Activated CD4-positive, alpha-beta T cell treated with anti-CD3 and anti-CD28 coated beads for 24 hours (primary cell): ENCODE data around the gene ACVR1.

Experiments
- DNase-seq, 2 donors: peaks; one replicate each; pipeline ENCODE4 v3.0.0-alpha.2; 2020; ENCODE audit warnings: low read depth in 2 of 2

The ACVR1 gene

DNA sequence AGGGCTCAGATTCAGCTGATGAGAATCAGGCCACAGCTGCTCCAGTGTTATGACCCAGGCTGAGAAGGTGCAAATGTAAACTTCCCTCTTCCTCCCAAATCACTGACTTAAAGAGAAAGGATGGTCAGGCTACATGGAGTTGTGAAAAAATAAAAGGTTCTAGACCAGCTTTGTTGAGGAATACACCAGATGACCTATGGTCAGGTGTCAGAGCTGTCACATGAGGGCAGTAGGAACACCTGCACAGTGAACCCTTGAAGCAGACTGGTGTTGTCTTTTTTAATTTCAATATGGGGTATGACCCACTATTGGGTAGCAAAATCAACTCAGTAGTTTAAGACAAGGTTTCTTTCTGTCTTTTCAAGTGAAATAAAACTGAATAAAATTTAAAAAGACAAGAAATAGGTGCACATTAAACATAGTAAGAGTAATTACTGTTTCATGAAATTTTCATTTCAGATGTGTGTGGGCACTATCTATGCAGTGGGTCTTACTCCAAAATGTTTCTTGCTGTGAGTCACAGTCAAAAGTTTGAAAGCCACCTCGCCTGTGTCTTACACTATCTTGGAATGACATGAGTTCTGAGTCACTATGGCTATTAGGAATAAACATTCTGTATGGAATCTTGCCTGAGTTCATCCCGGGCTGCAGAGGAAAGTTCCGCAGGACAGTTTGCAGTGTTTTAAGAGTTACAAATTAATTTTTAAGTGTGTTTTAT is 83.6 kb downstream of the ACVR1 start:
- no peak for DNase-seq

DNA sequence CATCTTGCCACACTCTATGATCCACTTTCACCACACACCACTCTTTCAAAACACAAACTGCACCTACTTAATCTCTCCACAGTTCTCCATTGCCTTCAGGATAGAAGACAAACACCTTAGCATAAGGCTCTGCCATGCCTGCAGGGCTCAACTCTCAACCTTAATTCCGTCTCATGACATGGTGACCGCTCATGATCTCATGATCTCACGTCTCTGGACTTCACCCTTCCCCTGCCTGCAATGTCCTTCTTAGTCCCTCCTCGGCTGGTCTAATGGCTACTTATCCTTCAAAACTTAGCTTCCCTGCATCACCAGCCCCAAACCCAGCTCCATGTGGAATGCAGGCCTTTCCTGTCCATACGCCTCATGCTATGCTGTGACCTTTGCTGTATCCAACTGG is 85.3 kb downstream of the ACVR1 start:
- DNase-seq, result no peak

DNA sequence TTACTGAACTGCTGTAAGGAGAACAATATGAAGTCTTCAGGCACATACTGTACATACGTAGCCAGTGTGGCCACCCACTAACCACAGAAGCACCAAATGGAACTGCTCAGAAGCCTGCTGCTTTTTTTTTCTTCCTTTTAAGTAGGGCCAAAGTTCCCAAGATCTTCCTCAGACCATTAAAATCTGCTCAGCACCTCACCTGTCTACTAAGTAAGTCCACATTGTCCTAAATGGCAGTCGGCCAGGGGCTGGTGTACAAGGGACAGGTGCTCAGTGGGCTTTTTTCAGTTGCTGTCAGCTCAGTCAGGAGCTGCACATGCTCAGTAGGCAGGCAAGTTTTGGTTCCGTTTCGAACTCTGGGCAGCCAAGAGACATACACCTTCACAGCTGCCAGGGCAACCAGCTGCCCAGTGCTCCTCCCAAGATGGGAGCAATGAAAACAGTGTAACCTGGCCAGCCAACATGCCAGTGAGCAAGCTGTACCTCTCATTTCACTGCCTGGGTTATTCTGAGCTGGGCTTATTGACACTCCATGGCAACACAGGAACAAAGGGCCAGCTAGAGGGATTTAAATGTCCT is 86.1 kb downstream of the ACVR1 start:
- no peak for DNase-seq

DNA sequence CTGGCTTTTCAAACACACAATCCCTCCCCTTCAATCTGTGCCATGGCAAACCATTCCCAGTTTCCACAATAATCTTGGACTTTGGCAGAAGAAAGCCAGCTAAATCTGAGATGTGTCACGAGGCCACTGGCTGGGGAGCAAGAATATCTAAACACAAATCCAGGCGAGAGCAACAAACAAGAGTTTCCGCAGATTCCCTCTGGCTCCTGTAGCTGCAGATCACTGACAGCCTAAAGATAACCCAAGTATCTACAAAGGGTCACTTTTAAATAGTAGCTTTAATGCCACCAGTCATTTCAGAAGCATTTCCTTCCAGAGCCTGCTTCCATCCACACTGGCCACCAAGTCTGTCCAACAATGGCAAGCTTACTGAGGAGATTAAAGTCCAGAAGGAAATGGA is 86.9 kb downstream of the ACVR1 start:
- DNase-seq, result no peak

DNA sequence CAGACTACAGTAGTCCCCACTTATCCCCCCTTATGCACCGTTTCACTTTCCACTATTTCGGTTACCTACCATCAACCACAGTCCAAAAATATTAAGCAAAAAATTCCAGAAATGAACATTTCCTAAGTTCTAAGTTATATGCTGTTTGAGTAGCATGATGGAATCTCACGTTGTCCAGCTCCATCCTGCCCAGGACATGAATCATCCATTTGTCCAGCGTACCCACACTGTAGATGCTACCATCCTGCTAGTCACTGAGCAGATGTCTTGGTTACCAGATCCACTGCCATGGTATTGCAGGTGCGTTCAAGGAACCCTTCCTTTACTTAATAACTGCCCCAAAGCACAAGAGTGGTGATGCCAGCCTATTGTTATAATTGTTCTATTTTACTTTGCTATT is 87.9 kb downstream of the ACVR1 start:
- DNase-seq, result no peak

DNA sequence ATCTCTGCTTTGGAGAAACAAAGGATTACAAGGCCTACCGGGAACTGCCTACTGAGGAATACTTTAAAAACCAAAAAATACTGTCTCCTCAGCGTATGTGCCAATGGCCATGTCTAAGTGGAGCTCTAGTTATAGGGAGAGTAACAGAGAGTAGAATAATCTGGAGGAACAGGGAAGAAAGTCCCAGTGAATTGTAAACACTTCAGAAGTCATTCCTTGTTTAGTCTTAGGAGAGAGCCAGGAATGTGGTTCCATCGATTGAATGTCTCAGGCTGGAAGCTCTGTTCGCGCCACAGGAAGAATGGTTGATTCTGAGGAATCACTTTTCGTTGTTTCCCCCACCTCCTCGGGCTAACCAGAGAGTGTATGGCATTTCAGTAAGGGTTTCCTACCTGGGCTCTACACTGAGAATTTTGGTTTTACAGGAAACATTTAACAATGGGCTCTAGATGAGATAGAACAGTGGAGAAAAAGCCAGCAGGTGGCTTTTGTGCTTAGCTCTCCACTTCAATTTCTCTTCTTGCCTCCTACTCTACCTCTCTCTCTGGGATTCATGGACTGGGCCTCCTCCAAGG is 88.7 kb downstream of the ACVR1 start:
- no peak for DNase-seq

DNA sequence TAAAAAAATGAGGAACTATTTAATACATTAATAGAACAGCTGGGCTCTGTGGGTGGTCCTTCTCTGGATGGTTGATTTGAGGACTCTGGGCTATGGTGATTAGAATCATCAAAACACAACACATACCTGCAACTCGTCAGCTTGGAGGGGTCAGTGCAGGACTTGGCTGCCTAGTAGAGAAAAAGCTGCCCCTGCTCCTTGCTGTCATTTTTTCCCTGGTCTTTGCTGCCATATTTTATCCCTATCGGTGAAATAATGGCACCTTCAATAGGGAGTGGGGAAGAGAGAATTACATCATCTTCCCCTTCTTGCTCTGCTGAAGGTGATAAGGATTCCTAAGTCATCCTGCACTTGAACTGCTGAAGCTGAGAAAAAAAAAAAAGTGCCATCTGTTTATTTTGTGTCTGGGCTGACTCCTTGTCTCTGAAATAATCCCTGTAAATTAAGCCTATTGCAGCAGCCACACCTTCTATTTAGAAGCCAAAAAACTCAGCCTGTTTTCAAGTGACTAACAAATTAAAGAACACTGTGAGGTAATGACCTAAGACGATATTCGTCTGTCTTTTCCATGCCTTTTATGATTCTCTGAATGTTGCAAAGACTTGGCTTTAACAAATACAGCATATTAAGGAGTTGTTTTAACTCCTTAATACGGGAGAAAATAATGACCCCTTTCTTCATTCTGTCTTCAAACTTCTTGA is 89.3 kb downstream of the ACVR1 start:
- DNase-seq, result no peak

DNA sequence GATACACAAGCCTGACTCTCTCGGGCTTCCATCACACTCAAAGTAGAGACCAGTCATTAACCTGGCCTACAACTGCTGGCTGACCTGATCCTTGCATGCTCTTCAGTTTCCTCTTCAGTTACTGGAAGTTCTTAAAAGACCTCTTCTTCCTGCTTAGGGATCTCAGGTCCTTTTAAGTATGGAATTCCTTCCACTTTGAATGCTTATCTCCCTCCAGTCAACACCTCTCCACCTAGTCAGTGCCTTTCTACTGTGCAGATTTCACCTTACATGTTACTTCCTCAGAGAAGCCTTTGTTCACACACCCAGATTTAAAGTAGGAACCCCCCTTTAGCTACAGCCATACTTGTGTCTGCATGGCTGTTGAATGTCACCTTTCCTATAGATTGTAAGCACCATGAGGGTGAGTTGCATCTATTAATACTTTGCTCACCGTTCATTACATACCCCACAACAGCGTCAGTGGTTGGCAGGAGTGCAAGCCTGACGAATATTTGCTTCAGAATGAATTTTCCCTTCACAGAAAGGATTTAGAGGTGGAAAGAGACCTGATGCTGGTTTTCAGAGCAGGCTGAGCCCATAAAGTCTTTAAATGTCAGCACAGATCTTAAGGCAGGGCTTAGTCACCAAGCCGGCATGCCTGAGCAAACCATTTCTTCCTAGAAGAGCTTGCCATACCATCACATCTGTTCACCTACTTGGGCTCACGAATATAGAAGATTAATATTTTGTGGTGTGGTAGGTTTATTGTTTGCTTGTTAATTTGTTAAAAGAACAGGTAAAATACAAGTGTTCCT is 90.1 kb downstream of the ACVR1 start:
- DNase-seq, result no peak

DNA sequence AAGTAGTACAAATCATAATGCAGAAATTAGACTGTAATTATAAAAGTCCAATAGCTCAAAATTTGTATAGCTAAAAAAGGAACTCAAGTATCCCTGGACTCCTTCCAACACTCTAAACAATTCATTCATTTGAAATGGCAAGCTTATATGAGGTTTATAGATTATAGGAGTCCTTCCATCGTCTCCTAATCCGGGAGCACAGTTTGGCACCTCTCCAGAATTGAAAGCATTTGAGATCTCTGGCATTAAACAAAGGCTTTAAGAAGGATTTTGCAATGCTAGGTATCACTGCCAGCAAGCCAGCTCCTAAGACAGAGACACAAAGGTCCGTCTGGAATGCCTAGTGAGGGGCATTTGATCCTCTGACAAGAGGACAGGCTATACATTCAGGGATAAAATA is 90.9 kb downstream of the ACVR1 start:
- DNase-seq, result no peak

DNA sequence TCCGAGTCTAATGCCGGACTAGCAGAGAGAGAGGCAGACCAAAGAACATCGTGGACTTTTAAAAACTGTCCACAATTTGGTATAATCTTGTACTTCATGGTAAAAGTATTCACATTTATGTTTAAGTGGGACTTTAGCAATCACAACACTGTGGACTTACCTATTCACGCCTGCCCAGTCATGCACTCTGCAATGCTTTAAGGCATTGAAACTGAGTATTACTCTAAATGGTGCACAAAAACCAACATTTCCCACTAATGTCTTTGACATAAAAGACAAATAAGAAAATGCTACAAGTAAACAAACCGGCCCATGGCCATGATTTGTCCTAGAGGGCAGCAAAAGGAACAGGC is 91.3 kb downstream of the ACVR1 start:
- DNase-seq, result no peak

DNA sequence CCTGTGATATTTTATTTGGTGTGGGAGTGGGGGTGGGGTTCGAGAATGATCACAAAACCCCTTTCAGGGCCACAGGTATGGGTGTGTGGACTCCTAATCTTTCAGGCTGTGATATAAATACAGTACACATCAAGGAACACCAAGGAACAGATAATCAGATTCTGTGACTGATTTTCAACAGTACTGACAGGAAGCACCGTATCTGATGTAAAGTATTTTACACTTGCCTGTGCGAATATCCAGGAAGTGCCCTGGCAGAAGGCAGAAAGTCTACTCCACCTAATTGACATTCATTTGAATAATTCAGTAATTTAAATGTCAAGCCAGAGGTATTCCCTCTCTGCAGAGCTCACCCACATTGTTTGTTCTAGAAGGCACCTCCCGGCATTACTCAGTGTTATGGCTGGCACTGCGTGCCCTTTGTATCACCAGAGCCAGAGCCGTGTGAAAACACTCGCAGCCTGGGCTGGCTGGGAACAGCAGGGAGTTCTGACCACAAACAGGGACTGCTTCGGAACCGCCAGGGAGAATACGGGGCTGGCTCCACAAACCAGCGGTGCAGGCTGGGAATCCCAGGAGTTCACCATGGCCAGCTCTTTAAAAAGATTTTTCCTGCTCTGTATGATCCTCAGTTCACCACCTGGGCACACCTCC is 91.8 kb downstream of the ACVR1 start:
- no peak for DNase-seq

DNA sequence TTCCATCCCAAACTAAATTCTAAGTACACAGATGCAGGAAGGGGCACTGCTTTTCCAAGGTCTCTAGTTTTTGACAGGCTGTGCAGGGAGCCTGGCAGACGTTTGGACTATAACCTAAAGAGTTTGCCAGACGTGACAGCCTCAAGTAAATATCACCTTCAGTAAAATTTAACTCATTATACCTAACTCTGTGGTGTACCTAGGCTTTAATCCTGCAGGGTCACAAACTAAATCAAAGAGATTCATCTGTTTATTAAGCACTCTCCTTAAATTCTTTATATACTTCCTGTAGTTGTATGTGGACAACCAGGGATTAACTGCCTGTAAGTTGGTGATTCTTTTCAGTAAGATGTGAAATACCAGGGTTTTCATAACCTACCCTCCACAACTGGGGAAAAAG is 92.9 kb downstream of the ACVR1 start:
- no peak for DNase-seq

DNA sequence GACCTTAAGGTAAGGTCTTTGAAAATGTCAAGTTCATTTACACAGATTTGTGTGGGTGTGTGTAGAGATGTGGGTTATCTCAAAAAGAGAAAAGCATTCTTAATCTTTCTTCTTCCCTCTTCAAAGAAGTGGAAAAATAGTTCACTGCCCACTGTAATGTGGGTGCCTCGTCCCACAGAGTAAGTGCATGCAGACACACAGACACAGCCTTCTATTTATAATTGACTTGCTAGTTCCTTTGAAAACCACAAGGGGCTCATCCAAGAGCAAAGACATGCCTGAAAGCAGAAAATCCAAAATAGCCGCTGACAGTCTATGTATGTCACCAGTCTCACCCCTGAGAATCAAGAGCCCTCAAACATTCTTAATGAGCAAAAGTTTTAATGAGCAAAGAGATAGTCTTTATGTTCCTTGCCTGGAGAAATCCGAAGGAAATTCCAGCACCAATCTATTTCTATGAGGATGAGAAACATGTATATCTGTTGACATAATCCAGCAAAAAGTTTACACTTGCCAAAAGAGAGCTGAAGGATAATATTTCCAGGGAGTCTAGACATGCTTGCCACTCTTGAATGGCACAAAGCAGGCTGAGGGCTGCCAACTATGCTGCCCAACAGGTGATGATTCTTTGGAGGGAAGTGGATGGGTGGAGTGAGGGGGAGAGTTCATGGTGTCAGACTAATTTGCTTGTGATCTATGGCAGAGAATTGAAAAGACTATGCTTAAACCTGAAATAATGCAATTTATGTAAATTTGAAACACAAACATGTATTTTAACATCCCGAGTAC is 93.9 kb downstream of the ACVR1 start:
- DNase-seq, result no peak

DNA sequence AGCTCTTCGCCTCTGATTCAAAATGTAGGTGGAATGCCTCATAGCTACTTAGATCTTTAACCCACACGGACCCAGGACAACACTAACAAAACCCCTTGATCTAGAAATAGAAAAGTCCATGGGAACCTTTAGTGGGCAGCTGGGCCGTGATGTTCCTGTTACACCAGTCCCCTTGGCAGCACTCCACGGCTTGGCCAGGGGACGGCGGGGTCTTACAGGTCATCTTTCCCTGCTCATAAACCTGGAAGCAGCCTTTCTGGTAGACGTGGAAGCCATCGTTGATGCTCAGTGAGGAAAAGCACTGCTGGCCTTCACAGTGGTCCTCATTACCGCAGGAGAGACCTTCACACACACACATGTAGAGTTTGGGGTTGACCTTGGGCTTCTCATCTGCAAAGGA is 95.9 kb downstream of the ACVR1 start:
- DNase-seq, result no peak

DNA sequence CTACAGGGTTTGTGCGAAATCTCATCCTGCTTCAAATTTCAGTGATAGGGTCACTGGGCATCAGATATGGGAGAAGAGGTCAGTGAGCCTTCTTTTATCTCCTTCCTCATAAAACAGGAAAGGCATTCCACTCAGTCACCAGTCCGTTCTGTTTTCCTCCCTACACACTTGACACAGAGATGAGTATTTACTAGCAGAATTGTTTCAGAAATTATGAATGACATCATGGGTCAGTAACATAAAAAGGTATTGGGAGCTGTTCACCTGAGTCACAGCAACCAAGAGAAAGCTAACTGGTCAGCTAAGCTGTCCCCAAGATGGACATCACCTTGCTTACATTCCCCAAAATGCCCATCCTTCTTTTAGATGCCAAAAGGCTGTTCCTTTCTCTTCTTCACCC is 96.3 kb downstream of the ACVR1 start:
- DNase-seq, result no peak

DNA sequence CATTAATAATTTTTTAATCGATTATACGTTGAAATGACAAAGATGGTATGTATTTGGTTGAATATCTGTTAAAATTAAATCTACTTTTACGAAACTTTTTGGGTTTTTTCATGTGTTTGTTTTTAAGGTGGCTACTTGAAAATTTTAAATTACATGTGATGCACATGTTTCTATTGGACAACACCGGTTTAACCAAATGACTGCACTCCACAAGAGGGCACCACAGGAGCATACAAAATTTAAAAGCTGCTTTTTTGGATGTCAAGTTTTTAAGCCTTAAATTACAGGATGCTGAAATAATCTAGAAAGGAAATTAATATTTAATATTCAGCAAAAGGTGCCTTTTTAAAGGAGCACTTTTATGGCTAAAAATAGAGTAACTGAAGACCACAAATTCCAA is 98.7 kb downstream of the ACVR1 start:
- DNase-seq, result peak; percentile 26 to 29

DNA sequence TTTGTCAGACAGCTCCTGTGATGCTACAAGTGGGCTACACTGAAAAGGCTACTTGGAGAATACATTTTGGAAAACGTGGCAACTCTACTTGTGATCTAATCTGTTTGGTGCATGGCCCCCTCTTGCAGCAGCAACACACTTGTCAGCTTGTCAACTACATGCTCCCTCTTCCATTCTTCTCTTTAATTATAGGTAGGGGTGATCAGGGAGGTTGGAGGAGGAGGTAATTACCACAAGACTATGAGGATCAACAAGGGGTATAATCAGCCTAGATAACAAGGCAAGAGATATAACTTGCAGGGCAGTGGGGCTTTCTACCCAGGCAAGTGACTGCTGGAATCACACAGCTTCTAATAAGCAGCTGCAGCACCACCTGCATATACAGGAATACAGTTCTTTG is 104.9 kb downstream of the ACVR1 start:
- no peak for DNase-seq

DNA sequence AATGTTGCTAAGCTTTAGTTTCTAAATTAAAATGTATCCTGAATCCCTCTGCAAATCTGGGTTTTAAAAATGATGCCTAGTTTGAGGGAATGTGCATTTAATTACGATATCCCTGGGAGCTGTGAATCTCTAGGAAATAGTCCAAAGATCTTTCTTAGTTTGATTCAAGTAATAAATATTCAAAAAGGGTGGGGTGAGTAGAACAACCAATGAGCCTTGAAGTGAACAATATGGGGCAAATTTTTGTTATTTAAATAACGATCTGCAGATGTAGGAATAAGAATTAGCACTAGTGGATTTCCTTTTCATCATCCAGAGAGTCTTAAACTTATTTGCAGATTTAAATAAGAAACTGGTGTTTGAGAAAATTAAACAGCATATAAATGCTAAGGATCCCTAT is 106.3 kb downstream of the ACVR1 start:
- DNase-seq, result no peak

DNA sequence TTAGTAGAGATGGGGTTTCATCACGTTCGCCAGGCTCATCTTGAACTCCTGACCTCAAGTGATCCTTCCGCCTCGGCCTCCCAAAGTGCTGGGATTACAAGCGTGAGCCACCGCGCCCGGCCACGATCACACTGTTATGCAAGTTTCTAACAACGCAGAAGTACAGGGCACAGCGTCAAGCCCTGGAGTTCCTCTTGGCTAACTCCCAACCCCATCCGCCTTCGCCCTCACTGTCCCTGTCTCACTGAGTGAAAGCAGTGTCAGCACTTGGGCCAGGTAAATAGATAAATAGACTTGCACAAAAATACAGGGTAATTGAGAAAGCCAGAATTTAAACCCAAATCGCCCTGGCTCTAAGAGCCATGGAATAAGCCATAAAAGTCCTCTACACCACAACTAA is 111.7 kb downstream of the ACVR1 start:
- no peak for DNase-seq

DNA sequence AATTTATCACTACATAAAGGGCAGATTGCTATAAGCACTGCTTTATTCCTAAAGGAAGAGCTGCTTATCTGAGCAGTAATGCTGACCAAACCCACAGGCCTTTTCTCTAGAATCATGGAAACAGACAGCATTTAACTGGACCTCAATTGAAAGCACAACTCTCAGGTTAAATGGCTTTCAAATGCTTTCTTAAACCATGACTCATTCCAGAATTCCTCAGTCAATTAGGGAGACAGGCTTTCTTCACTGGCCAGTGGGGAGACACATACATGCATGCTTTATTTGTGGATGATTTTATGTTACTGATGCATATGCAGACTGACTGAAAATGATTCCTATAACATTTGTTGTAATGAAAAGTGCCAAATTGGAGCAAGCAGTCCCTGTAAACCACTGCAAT is 114.6 kb downstream of the ACVR1 start:
- no peak for DNase-seq

DNA sequence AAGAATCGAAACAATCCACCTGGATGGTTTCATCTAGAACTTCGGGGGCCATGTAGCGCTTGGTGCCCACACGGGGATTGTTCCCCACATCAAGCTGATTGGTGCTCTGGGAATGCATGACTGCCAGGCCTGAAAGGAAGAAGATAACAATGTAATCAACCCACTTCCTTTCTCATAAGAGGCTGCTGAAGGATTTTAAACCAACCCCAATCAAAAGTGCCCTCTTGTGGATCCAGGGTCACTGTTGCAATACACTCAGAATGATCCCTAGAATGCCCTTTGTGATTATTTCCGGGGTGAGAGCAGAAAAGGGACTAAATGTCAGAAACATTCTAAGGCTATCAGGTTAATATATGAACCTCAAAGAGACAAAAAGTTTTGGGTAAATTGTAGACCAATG is 115.2 kb downstream of the ACVR1 start:
- DNase-seq, result no peak
